ENCODE results near the gene MAP7D1.

The MAP7D1 gene

GRCh38 chr1:36150296-36151133 lies 5.4 kb upstream of the MAP7D1 start:
- no peak for TF ChIP-seq CTCF (IDR thresholded peaks at IDR 0.05; ENCODE audit: low read depth, low read length, missing control alignments)
- no peaks in the 10 kb centered on the region for H3K27me3 ChIP-seq (replicated peaks)
- in situ Hi-C loops (cut with HindIII; ENCODE audit: low pct_ligation_motif_present, low sequenced_read_pairs): no loop called here
- DNase-seq: peak; percentile 96
- H3K36me3 ChIP-seq (replicated peaks): no peaks in the 10 kb centered on the region
- H3K27ac ChIP-seq: peak overlapping the region; percentile 98
- peak overlapping the region; percentile 5 for H3K4me3 ChIP-seq (ENCODE audit: low read depth, low read length)

- DNase-seq: no peak
- Histone ChIP-seq H3K4me3 (ENCODE audit: low read depth, low read length) (no peak overlapping the region), H3K27me3 (replicated peaks) (no peaks in the 10 kb centered on the region), H3K27ac (peak overlapping the region; percentile 98), H3K36me3 (replicated peaks) (no peaks in the 10 kb centered on the region)
- in situ Hi-C loops (cut with HindIII; ENCODE audit: low pct_ligation_motif_present, low sequenced_read_pairs): no loop called here
- no peak for TF ChIP-seq CTCF (IDR thresholded peaks at IDR 0.05; ENCODE audit: low read depth, low read length, missing control alignments)
These were observed 4.7 kb upstream of the MAP7D1 start for GRCh38 chr1:36151134-36151844.

GRCh38 chr1:36151845-36152203 lies 4.1 kb upstream of the MAP7D1 start:
- in situ Hi-C loops (cut with HindIII; ENCODE audit: low pct_ligation_motif_present, low sequenced_read_pairs): no loop called here
- H3K27me3 ChIP-seq (replicated peaks): no peaks in the 10 kb centered on the region
- H3K36me3 ChIP-seq (replicated peaks): peaks cover 3% of the 10 kb centered on the region
- H3K27ac ChIP-seq: peak overlapping the region; percentile 98
- no peak overlapping the region for H3K4me3 ChIP-seq (ENCODE audit: low read depth, low read length)
- no peak for TF ChIP-seq CTCF (IDR thresholded peaks at IDR 0.05; ENCODE audit: low read depth, low read length, missing control alignments)
- DNase-seq: no peak

- no peak for TF ChIP-seq CTCF (IDR thresholded peaks at IDR 0.05; ENCODE audit: low read depth, low read length, missing control alignments)
- Histone ChIP-seq H3K36me3 (replicated peaks) (peaks cover 7% of the 10 kb centered on the region), H3K27me3 (replicated peaks) (no peaks in the 10 kb centered on the region), H3K27ac (no peak overlapping the region), H3K4me3 (ENCODE audit: low read depth, low read length) (no peak overlapping the region)
- in situ Hi-C loops (cut with HindIII; ENCODE audit: low pct_ligation_motif_present, low sequenced_read_pairs): no loop called here
- no peak for DNase-seq
These were observed 2.5 kb upstream of the MAP7D1 start for GRCh38 chr1:36153476-36153875.

DNA sequence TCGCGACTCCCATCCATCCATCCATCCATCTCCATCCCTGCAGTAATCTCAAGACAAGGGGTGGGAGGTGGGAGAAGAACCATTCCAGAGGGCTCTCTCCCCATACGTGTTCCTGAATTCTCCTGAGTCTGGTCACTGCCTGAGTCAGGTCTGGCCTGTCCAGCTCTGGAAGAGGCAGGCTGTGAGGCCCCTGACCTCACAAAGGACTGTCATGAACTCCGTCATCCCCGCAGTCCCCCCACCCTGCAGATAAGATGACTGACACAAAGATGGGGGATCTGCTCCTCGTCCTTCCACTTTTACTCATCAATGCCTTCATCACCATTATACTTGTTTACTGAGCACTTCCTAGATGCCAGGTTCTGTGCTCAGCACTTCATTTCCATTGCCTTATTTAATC lies 1.6 kb upstream of the MAP7D1 start:
- Histone ChIP-seq H3K27ac (no peak overlapping the region), H3K4me3 (ENCODE audit: low read depth, low read length) (no peak overlapping the region), H3K36me3 (replicated peaks) (peaks cover 13% of the 10 kb centered on the region), H3K27me3 (replicated peaks) (no peaks in the 10 kb centered on the region)
- DNase-seq: no peak
- in situ Hi-C loops (cut with HindIII; ENCODE audit: low pct_ligation_motif_present, low sequenced_read_pairs): no loop called here
- no peak for TF ChIP-seq CTCF (IDR thresholded peaks at IDR 0.05; ENCODE audit: low read depth, low read length, missing control alignments)
